H1 (cell line): ENCODE measurements around the gene GTF2H1. TPM values are rescaled to one million over a fixed set of nuclear protein-coding genes. Genes with fewer than 3 reads are reported as not detected.

ENCODE experiments used
- BCL11A ChIP-seq, 2 experiments: IDR thresholded peaks; one replicate each; pipeline ENCODE4 v1.6.1; 2011; ENCODE audit warnings: low read depth in 2 of 2, low read length in 2 of 2, mild to moderate bottlenecking in 2 of 2
- CHD2 ChIP-seq: IDR thresholded peaks from 2 replicates; pipeline ENCODE4 v1.6.1; 2012; ENCODE audit warnings: low read length, improper control_type of control experiment
- CREB1 ChIP-seq: IDR thresholded peaks from 2 replicates; pipeline ENCODE4 v1.6.1; 2012; ENCODE audit warnings: inconsistent platforms
- HDAC2 ChIP-seq, 2 experiments: fragments of 300-600 bp in 1 of 2; sonication (generic) in 1 of 2; IDR thresholded peaks; 2 replicates each; pipeline ENCODE4 v1.6.1; 2011 to 2012; ENCODE audit warnings: low read depth in 2 of 2, low read length in 2 of 2, mild to moderate bottlenecking in 2 of 2, moderate library complexity in 2 of 2, borderline replicate concordance in 1 of 2, inconsistent platforms in 1 of 2
- HDAC6 ChIP-seq: IDR thresholded peaks from one replicate; pipeline ENCODE4 v1.7.1; 2012; ENCODE audit warnings: low read depth, mild to moderate bottlenecking, inconsistent platforms, low read length, moderate library complexity
- RFX5 ChIP-seq: IDR thresholded peaks from 2 replicates; pipeline ENCODE4 v1.6.1; 2011; ENCODE audit warnings: low read depth, low read length, improper control_type of control experiment, borderline replicate concordance
- SUZ12 ChIP-seq: fragments of 200-600 bp; sonication (generic); IDR thresholded peaks from 2 replicates; pipeline ENCODE4 v1.6.1; 2012; ENCODE audit warnings: mild to moderate bottlenecking, inconsistent platforms, low read length, moderate library complexity, mixed read lengths
- polyA plus RNA-seq, 7 experiments: library from polyadenylated mRNA; depleted of rRNA in 3 of 7; stranded (reverse) in 5 of 7; unstranded in 2 of 7; fragments of >200 nt in 5 of 7; fragments of 200-250 nt in 2 of 7; gene quantifications; 1 replicate in 5 of 7; 2 replicates in 1 of 7; 4 replicates in 1 of 7; pipeline versions ENCODE4 v1.2.1 to v1.2.3, GENCODE V29; 2011 to 2013; ENCODE audit warnings: missing spikeins in 2 of 7, mixed read lengths in 2 of 7
- total RNA-seq: library from RNA; stranded (reverse); fragmentation: NEBNext Ultra II Directional; extraction: Animal tissue kit (Norgen Biotek cat#: 25700); gene quantifications from 2 replicates; pipeline ENCODE4 v1.2.1, GENCODE V29; 2021
- TF ChIP-seq, protein P1 (sequence below), 3 experiments: IDR thresholded peaks; 1 replicate in 2 of 3; 2 replicates in 1 of 3; pipeline versions ENCODE4 v1.5.1 to v1.6.1; 2011; ENCODE audit warnings: low read length in 3 of 3, mild to moderate bottlenecking in 3 of 3, inconsistent platforms in 2 of 3, low read depth in 1 of 3, moderate library complexity in 1 of 3; ENCODE audit not compliant: insufficient read depth in 1 of 3; ENCODE audit errors: control extremely low read depth in 1 of 3
- TF ChIP-seq, protein P2 (sequence below): fragments of 300-600 bp; sonication (generic); IDR thresholded peaks from 2 replicates; pipeline ENCODE4 v1.7.1; 2012; ENCODE audit warnings: low read length, moderate library complexity, mild to moderate bottlenecking, inconsistent platforms; ENCODE audit not compliant: insufficient replicate concordance

GTF2H1 gene
- total and polyA plus RNA-seq, 2 of the 8 experiments (the other 6 are each of a cell fraction or from before 2014, with no cell fraction given) = 9.1 to 26.3 TPM

DNA sequence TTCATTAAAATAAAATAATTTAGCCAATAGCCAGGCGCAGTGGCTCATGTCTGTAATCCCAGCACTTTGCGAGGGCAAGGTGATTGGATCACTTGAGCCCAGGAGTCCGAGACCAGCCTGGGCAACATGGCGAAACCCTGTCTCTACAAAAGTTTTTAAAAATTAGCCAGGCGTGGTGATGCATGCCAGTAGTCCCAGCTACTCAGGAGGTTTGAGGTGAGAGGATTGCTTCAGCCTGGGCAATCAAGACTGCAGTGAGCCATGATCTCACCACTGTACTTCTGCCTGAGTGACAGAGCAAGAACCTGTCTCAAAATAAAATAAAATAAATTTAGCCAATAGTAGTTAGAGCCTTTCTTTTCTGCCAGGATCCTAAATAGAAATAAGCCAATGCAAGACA, 12.7 kb upstream of the GTF2H1 start (continued):
- TF ChIP-seq, protein P1, sequence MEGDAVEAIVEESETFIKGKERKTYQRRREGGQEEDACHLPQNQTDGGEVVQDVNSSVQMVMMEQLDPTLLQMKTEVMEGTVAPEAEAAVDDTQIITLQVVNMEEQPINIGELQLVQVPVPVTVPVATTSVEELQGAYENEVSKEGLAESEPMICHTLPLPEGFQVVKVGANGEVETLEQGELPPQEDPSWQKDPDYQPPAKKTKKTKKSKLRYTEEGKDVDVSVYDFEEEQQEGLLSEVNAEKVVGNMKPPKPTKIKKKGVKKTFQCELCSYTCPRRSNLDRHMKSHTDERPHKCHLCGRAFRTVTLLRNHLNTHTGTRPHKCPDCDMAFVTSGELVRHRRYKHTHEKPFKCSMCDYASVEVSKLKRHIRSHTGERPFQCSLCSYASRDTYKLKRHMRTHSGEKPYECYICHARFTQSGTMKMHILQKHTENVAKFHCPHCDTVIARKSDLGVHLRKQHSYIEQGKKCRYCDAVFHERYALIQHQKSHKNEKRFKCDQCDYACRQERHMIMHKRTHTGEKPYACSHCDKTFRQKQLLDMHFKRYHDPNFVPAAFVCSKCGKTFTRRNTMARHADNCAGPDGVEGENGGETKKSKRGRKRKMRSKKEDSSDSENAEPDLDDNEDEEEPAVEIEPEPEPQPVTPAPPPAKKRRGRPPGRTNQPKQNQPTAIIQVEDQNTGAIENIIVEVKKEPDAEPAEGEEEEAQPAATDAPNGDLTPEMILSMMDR (IDR thresholded peaks at IDR 0.05; ENCODE audit: control extremely low read depth in 1 of 3, insufficient read depth in 1 of 3, low read depth in 1 of 3, low read length in 3 of 3) = no peak
- TF ChIP-seq HDAC2 (IDR thresholded peaks at IDR 0.05; ENCODE audit: borderline replicate concordance in 1 of 2, low read depth in 2 of 2, low read length in 2 of 2) (no peak), BCL11A (IDR thresholded peaks at IDR 0.05; ENCODE audit: low read depth in 2 of 2, low read length in 2 of 2) (no peak), RFX5 (no peak), HDAC6 (no peak), CHD2 (no peak), CREB1 (no peak), SUZ12 (no peak)
- TF ChIP-seq, protein P2, sequence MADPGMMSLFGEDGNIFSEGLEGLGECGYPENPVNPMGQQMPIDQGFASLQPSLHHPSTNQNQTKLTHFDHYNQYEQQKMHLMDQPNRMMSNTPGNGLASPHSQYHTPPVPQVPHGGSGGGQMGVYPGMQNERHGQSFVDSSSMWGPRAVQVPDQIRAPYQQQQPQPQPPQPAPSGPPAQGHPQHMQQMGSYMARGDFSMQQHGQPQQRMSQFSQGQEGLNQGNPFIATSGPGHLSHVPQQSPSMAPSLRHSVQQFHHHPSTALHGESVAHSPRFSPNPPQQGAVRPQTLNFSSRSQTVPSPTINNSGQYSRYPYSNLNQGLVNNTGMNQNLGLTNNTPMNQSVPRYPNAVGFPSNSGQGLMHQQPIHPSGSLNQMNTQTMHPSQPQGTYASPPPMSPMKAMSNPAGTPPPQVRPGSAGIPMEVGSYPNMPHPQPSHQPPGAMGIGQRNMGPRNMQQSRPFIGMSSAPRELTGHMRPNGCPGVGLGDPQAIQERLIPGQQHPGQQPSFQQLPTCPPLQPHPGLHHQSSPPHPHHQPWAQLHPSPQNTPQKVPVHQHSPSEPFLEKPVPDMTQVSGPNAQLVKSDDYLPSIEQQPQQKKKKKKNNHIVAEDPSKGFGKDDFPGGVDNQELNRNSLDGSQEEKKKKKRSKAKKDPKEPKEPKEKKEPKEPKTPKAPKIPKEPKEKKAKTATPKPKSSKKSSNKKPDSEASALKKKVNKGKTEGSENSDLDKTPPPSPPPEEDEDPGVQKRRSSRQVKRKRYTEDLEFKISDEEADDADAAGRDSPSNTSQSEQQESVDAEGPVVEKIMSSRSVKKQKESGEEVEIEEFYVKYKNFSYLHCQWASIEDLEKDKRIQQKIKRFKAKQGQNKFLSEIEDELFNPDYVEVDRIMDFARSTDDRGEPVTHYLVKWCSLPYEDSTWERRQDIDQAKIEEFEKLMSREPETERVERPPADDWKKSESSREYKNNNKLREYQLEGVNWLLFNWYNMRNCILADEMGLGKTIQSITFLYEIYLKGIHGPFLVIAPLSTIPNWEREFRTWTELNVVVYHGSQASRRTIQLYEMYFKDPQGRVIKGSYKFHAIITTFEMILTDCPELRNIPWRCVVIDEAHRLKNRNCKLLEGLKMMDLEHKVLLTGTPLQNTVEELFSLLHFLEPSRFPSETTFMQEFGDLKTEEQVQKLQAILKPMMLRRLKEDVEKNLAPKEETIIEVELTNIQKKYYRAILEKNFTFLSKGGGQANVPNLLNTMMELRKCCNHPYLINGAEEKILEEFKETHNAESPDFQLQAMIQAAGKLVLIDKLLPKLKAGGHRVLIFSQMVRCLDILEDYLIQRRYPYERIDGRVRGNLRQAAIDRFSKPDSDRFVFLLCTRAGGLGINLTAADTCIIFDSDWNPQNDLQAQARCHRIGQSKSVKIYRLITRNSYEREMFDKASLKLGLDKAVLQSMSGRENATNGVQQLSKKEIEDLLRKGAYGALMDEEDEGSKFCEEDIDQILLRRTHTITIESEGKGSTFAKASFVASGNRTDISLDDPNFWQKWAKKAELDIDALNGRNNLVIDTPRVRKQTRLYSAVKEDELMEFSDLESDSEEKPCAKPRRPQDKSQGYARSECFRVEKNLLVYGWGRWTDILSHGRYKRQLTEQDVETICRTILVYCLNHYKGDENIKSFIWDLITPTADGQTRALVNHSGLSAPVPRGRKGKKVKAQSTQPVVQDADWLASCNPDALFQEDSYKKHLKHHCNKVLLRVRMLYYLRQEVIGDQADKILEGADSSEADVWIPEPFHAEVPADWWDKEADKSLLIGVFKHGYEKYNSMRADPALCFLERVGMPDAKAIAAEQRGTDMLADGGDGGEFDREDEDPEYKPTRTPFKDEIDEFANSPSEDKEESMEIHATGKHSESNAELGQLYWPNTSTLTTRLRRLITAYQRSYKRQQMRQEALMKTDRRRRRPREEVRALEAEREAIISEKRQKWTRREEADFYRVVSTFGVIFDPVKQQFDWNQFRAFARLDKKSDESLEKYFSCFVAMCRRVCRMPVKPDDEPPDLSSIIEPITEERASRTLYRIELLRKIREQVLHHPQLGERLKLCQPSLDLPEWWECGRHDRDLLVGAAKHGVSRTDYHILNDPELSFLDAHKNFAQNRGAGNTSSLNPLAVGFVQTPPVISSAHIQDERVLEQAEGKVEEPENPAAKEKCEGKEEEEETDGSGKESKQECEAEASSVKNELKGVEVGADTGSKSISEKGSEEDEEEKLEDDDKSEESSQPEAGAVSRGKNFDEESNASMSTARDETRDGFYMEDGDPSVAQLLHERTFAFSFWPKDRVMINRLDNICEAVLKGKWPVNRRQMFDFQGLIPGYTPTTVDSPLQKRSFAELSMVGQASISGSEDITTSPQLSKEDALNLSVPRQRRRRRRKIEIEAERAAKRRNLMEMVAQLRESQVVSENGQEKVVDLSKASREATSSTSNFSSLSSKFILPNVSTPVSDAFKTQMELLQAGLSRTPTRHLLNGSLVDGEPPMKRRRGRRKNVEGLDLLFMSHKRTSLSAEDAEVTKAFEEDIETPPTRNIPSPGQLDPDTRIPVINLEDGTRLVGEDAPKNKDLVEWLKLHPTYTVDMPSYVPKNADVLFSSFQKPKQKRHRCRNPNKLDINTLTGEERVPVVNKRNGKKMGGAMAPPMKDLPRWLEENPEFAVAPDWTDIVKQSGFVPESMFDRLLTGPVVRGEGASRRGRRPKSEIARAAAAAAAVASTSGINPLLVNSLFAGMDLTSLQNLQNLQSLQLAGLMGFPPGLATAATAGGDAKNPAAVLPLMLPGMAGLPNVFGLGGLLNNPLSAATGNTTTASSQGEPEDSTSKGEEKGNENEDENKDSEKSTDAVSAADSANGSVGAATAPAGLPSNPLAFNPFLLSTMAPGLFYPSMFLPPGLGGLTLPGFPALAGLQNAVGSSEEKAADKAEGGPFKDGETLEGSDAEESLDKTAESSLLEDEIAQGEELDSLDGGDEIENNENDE = no peak
